Measurements from ENCODE around the gene SLC25A30. TPM values are rescaled to one million over a fixed set of nuclear protein-coding genes. Genes with fewer than 3 reads are reported as not detected.
"Not testable (repeated sequence)": the region's sequence is repeated elsewhere in the genome, so short reads cannot be mapped to it uniquely, and the experiment has no call there.

The SLC25A30 gene
- total and polyA plus RNA-seq, 7 donors: 6.2 to 69.8 (median 42.8) TPM

DNA sequence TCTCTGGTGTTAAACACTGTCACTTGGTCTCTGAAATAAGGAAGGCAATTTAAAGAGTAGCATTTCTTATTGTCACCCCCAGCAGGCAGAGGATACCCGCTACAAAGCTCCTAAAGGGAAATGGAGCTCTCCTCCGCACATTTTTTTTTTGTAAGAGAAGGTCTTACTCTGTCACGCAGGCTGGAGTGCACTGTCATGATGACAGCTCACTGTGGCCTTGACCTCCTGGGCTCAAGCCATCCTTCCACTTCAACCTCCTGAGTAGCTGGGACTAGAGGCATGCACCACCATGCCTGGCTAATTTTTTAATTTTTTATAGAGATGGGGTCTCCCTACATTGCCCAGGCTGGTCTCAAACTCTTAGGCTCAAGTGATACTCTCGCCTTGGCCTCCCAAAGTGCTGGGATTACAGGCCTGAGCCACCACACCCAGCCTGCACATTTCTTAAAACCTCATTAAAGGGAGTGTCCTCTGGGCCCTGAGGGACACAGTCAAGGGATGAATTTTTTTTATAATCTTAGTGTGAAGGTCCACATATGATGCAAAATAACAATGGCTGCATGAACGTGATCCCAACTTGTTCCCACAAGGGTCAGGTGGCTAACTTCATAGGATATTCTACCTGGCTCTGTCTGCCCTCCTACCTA lies 32.1 kb downstream of the SLC25A30 start:
- Histone ChIP-seq H3K27ac (peak overlapping the region; percentile 65), H3K27me3 (ENCODE audit: insufficient read depth in 3 of 3, low read length in 2 of 3) (no peaks in the 10 kb centered on the region), H3K36me3 (ENCODE audit: insufficient read depth in 1 of 2, low read depth in 1 of 2) (peaks cover 0 to 12% of the 10 kb centered on the region in 2 donors), H3K9me3 (no peaks in the 10 kb centered on the region), H3K4me3 (no peak overlapping the region), H3K4me1 (peaks cover 10% of the 10 kb centered on the region)
- peak; percentile 62 to 81 (median 79) for ATAC-seq
- intact Hi-C loops (cut with DNase I): no loop called here
- TF ChIP-seq, protein P1, sequence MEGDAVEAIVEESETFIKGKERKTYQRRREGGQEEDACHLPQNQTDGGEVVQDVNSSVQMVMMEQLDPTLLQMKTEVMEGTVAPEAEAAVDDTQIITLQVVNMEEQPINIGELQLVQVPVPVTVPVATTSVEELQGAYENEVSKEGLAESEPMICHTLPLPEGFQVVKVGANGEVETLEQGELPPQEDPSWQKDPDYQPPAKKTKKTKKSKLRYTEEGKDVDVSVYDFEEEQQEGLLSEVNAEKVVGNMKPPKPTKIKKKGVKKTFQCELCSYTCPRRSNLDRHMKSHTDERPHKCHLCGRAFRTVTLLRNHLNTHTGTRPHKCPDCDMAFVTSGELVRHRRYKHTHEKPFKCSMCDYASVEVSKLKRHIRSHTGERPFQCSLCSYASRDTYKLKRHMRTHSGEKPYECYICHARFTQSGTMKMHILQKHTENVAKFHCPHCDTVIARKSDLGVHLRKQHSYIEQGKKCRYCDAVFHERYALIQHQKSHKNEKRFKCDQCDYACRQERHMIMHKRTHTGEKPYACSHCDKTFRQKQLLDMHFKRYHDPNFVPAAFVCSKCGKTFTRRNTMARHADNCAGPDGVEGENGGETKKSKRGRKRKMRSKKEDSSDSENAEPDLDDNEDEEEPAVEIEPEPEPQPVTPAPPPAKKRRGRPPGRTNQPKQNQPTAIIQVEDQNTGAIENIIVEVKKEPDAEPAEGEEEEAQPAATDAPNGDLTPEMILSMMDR (IDR thresholded peaks at IDR 0.05): no peak
- no peak for DNase-seq
- 68 to 88% (median 78%) methylated on average over 5 of the region's 5 CpGs for WGBS, 3 donors

DNA sequence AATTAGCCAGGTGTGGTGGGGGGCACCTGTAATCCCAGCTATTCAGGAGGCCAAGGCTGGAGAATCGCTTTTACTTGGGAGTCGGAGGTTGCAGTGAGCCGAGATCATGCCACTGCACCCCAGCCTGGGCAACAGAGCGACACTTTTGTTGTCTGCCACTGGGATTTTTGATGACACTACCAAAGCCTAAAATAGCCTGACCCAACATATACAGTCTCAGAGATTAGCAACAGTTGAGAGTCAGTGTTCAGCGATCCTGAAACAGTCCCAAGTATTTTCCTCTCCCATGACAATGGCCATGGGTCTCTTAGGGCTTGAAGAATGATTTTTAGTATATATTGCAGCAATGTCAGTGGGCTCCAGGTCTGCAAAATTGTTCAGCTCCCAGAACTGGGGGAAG lies 32.9 kb downstream of the SLC25A30 start:
- peak; percentile 62 to 86 (median 76) for ATAC-seq
- Histone ChIP-seq H3K27me3 (ENCODE audit: insufficient read depth in 3 of 3, low read length in 2 of 3) (no peaks in the 10 kb centered on the region), H3K4me1 (peaks cover 10% of the 10 kb centered on the region), H3K4me3 (no peak overlapping the region), H3K27ac (peak overlapping the region; percentile 65), H3K9me3 (no peaks in the 10 kb centered on the region), H3K36me3 (ENCODE audit: insufficient read depth in 1 of 2, low read depth in 1 of 2) (peaks cover 0 to 12% of the 10 kb centered on the region in 2 donors)
- intact Hi-C loops (cut with DNase I): no loop called here
- TF ChIP-seq, protein P1 (IDR thresholded peaks at IDR 0.05): no peak
- no peak for DNase-seq
- 61 to 82% (median 71%) methylated on average over 5 of the region's 5 CpGs for WGBS, 3 donors

DNA sequence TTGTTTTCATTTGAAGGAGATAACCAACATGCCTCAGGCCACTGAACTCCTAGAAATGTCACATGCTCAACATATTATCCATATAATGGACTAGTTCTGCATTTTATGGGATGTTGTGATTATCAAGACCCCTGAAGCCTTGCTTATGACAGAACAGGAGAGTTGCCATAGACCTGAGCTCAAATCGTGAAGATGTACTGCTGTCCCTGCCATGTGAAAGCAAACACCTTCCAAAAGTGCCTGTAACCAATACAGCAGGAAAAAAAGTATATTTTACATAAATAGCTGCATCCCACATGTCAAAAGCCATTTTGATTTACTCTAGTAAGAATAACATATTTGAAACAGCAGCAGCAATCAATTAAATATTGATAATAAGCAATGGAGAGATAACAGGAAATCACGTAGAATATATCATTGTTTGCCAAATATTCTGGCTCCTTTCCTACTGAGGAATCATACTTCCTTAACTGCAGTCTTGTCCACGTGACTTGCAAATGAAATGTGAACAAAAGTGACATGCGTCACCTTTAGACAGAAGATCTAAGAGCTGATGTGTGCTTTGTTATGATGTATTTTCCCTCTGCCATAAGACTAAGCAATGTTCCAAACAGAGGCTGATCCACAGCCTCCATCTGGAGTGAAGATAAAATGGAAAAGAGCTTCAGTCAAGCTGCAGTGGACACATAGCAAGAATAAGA lies 33.5 kb downstream of the SLC25A30 start:
- Histone ChIP-seq H3K27me3 (ENCODE audit: insufficient read depth in 3 of 3, low read length in 2 of 3) (no peaks in the 10 kb centered on the region), H3K9me3 (no peaks in the 10 kb centered on the region), H3K27ac (peak overlapping the region; percentile 65), H3K4me3 (no peak overlapping the region), H3K4me1 (peaks cover 10% of the 10 kb centered on the region), H3K36me3 (ENCODE audit: insufficient read depth in 1 of 2, low read depth in 1 of 2) (peaks cover 0 to 12% of the 10 kb centered on the region in 2 donors)
- 73 to 86% (median 79%) methylated on average over 4 of the region's 4 CpGs for WGBS, 3 donors
- intact Hi-C loops (cut with DNase I): no loop called here
- DNase-seq (no peak), ATAC-seq (no peak)
- TF ChIP-seq, protein P1 (IDR thresholded peaks at IDR 0.05): no peak

DNA sequence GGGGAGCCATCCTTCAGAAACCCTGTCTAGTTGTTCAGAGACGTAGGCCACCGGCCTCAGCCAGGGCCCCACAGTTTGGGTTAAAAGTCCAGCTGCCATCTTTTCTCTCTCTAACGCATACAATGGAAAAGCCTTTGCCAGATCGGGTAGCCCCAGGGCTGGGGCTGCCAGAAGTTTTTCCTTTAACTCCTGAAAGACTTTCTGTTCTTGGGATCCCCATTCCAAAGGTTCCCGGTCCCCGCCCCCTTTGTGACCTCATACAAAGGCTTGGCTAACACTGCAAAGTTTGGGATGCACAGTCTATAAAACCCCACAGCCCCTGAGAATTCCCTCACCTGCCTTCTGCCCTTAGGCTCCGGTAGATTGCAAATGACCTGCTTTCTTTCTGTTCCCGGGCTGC lies 35.4 kb downstream of the SLC25A30 start:
- peaks cover 0 to 12% of the 10 kb centered on the region in 2 donors for H3K36me3 ChIP-seq (ENCODE audit: insufficient read depth in 1 of 2, low read depth in 1 of 2)
- H3K4me3 ChIP-seq; H3K9me3 ChIP-seq; H3K27me3 ChIP-seq (ENCODE audit: insufficient read depth in 3 of 3, low read length in 2 of 3); intact Hi-C loops (cut with DNase I); H3K4me1 ChIP-seq; ATAC-seq; H3K27ac ChIP-seq; DNase-seq: not testable (repeated sequence)
- WGBS, 3 donors: 73 to 100% (median 79%) methylated on average over 2 to 6 of the region's 8 CpGs

DNA sequence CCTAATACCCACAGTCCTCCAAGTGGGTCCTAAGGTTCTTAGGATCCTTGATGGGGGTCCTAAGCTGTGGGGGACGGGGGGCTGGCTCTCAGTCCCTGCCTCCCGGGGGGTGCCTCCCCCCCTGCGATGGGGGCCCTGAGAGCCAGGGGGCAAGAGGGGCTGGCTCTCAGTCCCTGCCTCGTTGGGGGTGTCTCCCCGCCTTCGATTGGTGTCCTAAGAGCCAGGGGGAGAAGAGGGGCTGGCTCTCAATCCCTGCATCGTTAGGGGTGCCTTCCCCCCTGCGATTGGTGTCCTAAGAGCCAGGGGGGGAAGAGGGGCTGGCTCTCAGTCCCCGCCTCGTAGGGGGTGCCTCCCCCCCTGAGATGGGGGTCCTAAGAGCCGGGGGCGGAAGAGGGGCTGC lies 37.0 kb downstream of the SLC25A30 start:
- Histone ChIP-seq H3K27ac (no peak overlapping the region), H3K27me3 (ENCODE audit: insufficient read depth in 3 of 3, low read length in 2 of 3) (no peaks in the 10 kb centered on the region), H3K9me3 (no peaks in the 10 kb centered on the region), H3K4me3 (no peak overlapping the region), H3K4me1 (peaks cover 10% of the 10 kb centered on the region), H3K36me3 (ENCODE audit: insufficient read depth in 1 of 2, low read depth in 1 of 2) (peaks cover 0 to 12% of the 10 kb centered on the region in 2 donors)
- 82 to 86% methylated on average over 3 to 9 of the region's 12 CpGs; no CpG with 5 or more reads in 1 of the 3 donors for WGBS, 3 donors
- ATAC-seq (no peak), DNase-seq (no peak)
- intact Hi-C loops (cut with DNase I): no loop called here
- TF ChIP-seq, protein P1 (IDR thresholded peaks at IDR 0.05): no peak

DNA sequence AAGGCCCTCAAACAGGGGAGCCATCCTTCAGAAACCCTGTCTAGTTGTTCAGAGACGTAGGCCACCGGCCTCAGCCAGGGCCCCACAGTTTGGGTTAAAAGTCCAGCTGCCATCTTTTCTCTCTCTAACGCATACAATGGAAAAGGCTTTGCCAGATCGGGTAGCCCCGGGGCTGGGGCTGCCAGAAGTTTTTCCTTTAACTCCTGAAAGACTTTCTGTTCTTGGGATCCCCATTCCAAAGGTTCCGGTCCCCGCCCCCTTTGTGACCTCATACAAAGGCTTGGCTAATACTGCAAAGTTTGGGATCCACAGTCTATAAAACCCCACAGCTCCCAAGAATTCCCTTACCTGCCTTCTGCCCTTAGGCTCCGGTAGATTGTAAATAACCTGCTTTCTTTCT lies 37.5 kb downstream of the SLC25A30 start:
- intact Hi-C loops (cut with DNase I); H3K27ac ChIP-seq; H3K27me3 ChIP-seq (ENCODE audit: insufficient read depth in 3 of 3, low read length in 2 of 3); DNase-seq; ATAC-seq; H3K9me3 ChIP-seq; H3K4me1 ChIP-seq; H3K4me3 ChIP-seq: not testable (repeated sequence)
- 55 to 78% (median 60%) methylated on average over 5 to 6 of the region's 8 CpGs for WGBS, 3 donors
- peaks cover 0 to 12% of the 10 kb centered on the region in 2 donors for H3K36me3 ChIP-seq (ENCODE audit: insufficient read depth in 1 of 2, low read depth in 1 of 2)

DNA sequence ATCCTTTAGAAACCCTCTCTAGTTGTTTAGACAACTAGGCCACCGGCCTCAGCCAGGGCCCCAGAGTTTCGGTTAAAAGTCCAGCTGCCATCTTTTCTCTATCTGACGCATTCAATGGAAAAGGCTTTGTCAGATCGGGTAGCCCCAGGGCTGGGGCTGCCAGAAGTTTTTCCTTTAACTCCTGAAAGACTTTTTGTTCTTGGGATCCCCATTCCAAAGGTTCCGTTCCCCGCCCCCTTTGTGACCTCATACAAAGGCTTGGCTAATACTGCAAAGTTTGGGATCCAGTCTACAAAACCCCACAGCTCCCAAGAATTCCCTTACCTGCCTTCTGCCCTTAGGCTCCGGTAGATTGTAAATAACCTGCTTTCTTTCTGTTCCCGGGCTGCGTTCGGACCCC lies 38.7 kb downstream of the SLC25A30 start:
- ATAC-seq; DNase-seq; H3K27me3 ChIP-seq (ENCODE audit: insufficient read depth in 3 of 3, low read length in 2 of 3); H3K4me3 ChIP-seq; H3K36me3 ChIP-seq (ENCODE audit: insufficient read depth in 1 of 2, low read depth in 1 of 2); intact Hi-C loops (cut with DNase I); H3K9me3 ChIP-seq; H3K27ac ChIP-seq; H3K4me1 ChIP-seq: not testable (repeated sequence)
- 90 to 92% (median 92%) methylated on average over 7 of the region's 10 CpGs for WGBS, 3 donors

All from psoas muscle (tissue), 8 donors.